ENCODE measurements around the gene ZNF428. TPM values are rescaled to one million over a fixed set of nuclear protein-coding genes. Genes with fewer than 3 reads are reported as not detected.

The ZNF428 gene
- total RNA-seq: 10 to 100 TPM; 33.9 to 54.1 (median 45.0) TPM

- ATAC-seq: peak; percentile 95
- TF ChIP-seq EP300 (IDR thresholded peaks at IDR 0.05) (no peak), POLR2A (IDR thresholded peaks at IDR 0.05) (peak; percentile 88 to 89), POLR2AphosphoS5 (IDR thresholded peaks at IDR 0.05) (peak; percentile 65), CTCF (IDR thresholded peaks at IDR 0.05) (peak in 1 of 4 experiments; percentile 5)
- H3K27ac ChIP-seq: peak within 1 kb of the TSS; percentile 79 to 99 (median 98)
- H3K9me3 ChIP-seq: no peaks in the 10 kb centered on the region
- peaks cover 0 to 41% (median 5%) of the 10 kb centered on the region in 3 donors for H3K4me1 ChIP-seq
- peaks cover 0 to 4% of the 10 kb centered on the region in 2 donors for H3K36me3 ChIP-seq
- WGBS, 2 donors (ENCODE audit: low coverage in 1 of 2): no CpG with 5 or more reads among the region's 81 CpGs
- no peaks in the 10 kb centered on the region for H3K27me3 ChIP-seq
- H3K4me3 ChIP-seq: peak within 1 kb of the TSS; percentile 58 to 85
Observed at GRCh38 chr19:43619262-43620060, at the start of gene ZNF428. TSS of gene ZNF428 (minus strand) at chr19:43619629. CDS start at chr19:43614304, 5,325 bp downstream.

GRCh38 chr19:43668406-43669109, 49.1 kb upstream of the ZNF428 start:
- no peaks in the 10 kb centered on the region for H3K9me3 ChIP-seq
- WGBS, 2 donors (ENCODE audit: low coverage in 1 of 2): 0 to 1% methylated on average over 6 to 32 of the region's 44 CpGs
- no peaks in the 10 kb centered on the region for H3K27me3 ChIP-seq
- ATAC-seq: peak; percentile 93
- H3K27ac ChIP-seq: peak overlapping the region; percentile 85 to 96 (median 92)
- no peak for TF ChIP-seq EP300 (IDR thresholded peaks at IDR 0.05)
- TF ChIP-seq POLR2A (IDR thresholded peaks at IDR 0.05): peak; percentile 82 to 92
- TF ChIP-seq CTCF (IDR thresholded peaks at IDR 0.05): no peak
- TF ChIP-seq POLR2AphosphoS5 (IDR thresholded peaks at IDR 0.05): peak; percentile 93
- peaks cover 0 to 16% of the 10 kb centered on the region in 2 donors for H3K36me3 ChIP-seq
- H3K4me1 ChIP-seq: peaks cover 0 to 32% (median 11%) of the 10 kb centered on the region in 3 donors
- H3K4me3 ChIP-seq: peak overlapping the region; percentile 38 to 66

GRCh38 chr19:43667876-43668405, 48.5 kb upstream of the ZNF428 start:
- Histone ChIP-seq H3K27ac (peak overlapping the region in 3 of 4 donors; percentile 89 to 96 (median 95)), H3K36me3 (peaks cover 0 to 16% of the 10 kb centered on the region in 2 donors)

More at GRCh38 chr19:43667876-43668405, 48.5 kb upstream of the ZNF428 start:
- Histone ChIP-seq H3K4me1 (peaks cover 0 to 32% (median 11%) of the 10 kb centered on the region in 3 donors), H3K27me3 (no peaks in the 10 kb centered on the region), H3K9me3 (no peaks in the 10 kb centered on the region), H3K4me3 (peak overlapping the region; percentile 10 to 66)
- 9% methylated on average over 28 to 29 of the region's 29 CpGs for WGBS, 2 donors (ENCODE audit: low coverage in 1 of 2)
- TF ChIP-seq EP300 (IDR thresholded peaks at IDR 0.05): no peak
- no peak for TF ChIP-seq POLR2A (IDR thresholded peaks at IDR 0.05)
- no peak for TF ChIP-seq CTCF (IDR thresholded peaks at IDR 0.05)
- TF ChIP-seq POLR2AphosphoS5 (IDR thresholded peaks at IDR 0.05): no peak
- no peak for ATAC-seq

Measured in gastroesophageal sphincter (tissue), 4 donors.